Vagina (tissue), 2 donors: ENCODE measurements around the gene FGF1.

Source experiments
- CTCF ChIP-seq, 3 experiments: fragments of 450-650 bp in 2 of 3; fragments of 200-600 bp in 1 of 3; sonication (generic) in 1 of 3; IDR thresholded peaks; one replicate each; pipeline ENCODE4 v1.5.1; 2017 to 2019; ENCODE audit warnings: antibody characterized with exemption in 3 of 3, mild to moderate bottlenecking in 2 of 3, moderate library complexity in 2 of 3
- POLR2A ChIP-seq, 2 donors: fragments of 450-650 bp; IDR thresholded peaks; one replicate each; pipeline ENCODE4 v1.6.1; 2017; ENCODE audit warnings: antibody characterized with exemption in 2 of 2, mild to moderate bottlenecking in 2 of 2, moderate library complexity in 2 of 2

GRCh38 chr5:142576804-142577203 lies 109.1 kb downstream of the FGF1 start:
- no peak for TF ChIP-seq CTCF (IDR thresholded peaks at IDR 0.05)
- TF ChIP-seq POLR2A (IDR thresholded peaks at IDR 0.05) = no peak
